H9 (cell line): ENCODE measurements around the gene MRPL36. TPM values are rescaled to one million over a fixed set of nuclear protein-coding genes. Genes with fewer than 3 reads are reported as not detected.

Source experiments
- DNase-seq: peaks from one replicate; pipeline ENCODE4 v3.0.0-alpha.2; 2017
- H2AFZ ChIP-seq: one replicate; pipeline ENCODE4 v1.6.1; 2013; ENCODE audit warnings: mild to moderate bottlenecking, low read length, control low read depth, moderate library complexity
- H2AK5ac ChIP-seq: 2 replicates; pipeline ENCODE4 v1.6.1; 2013; ENCODE audit warnings: low read length, control low read depth, mixed read lengths; ENCODE audit not compliant: insufficient read length
- H2BK120ac ChIP-seq: one replicate; pipeline ENCODE4 v1.6.1; 2013; ENCODE audit warnings: low read depth, mild to moderate bottlenecking, low read length, control low read depth, inconsistent platforms; ENCODE audit not compliant: poor library complexity, severe bottlenecking
- H2BK12ac ChIP-seq: 2 replicates; pipeline ENCODE4 v1.6.1; 2013; ENCODE audit warnings: low read length, control low read depth, mixed read lengths, low read depth; ENCODE audit not compliant: insufficient read length
- H2BK15ac ChIP-seq: 2 replicates; pipeline ENCODE4 v1.6.1; 2013; ENCODE audit warnings: low read depth, low read length, control low read depth
- H2BK20ac ChIP-seq: one replicate; pipeline ENCODE4 v1.6.1; 2013; ENCODE audit warnings: low read depth, mild to moderate bottlenecking, low read length, control low read depth, inconsistent platforms; ENCODE audit not compliant: poor library complexity, severe bottlenecking
- H2BK5ac ChIP-seq: 2 replicates; pipeline ENCODE4 v1.6.1; 2013; ENCODE audit warnings: low read length, control low read depth, mixed read lengths; ENCODE audit not compliant: insufficient read length
- H3K14ac ChIP-seq: 2 replicates; pipeline ENCODE4 v1.6.1; 2013; ENCODE audit warnings: low read length, control low read depth; ENCODE audit not compliant: insufficient read depth
- H3K18ac ChIP-seq: 2 replicates; pipeline ENCODE4 v1.6.1; 2013; ENCODE audit warnings: low read depth, mild to moderate bottlenecking, mixed read lengths, low read length, control low read depth; ENCODE audit not compliant: insufficient read length
- H3K23ac ChIP-seq: 2 replicates; pipeline ENCODE4 v1.6.1; 2013; ENCODE audit warnings: low read length, control low read depth, mixed read lengths, low read depth; ENCODE audit not compliant: insufficient read length
- H3K23me2 ChIP-seq: 2 replicates; pipeline ENCODE4 v1.6.1; 2013; ENCODE audit warnings: low read depth, mild to moderate bottlenecking, mixed read lengths, low read length, control low read depth; ENCODE audit not compliant: insufficient read length, poor library complexity, severe bottlenecking
- H3K27ac ChIP-seq: 2 replicates; pipeline ENCODE4 v1.5.1; 2013; ENCODE audit warnings: low read length, control low read depth, mixed read lengths, low read depth; ENCODE audit not compliant: insufficient read length
- H3K27me3 ChIP-seq: 2 replicates; pipeline ENCODE4 v1.6.1; 2013; ENCODE audit warnings: low read length, control low read depth, inconsistent platforms; ENCODE audit not compliant: insufficient read depth
- H3K4ac ChIP-seq: 2 replicates; pipeline ENCODE4 v1.6.1; 2013; ENCODE audit warnings: low read depth, mild to moderate bottlenecking, control low read depth, inconsistent platforms, low read length, moderate library complexity
- H3K4me1 ChIP-seq: 2 replicates; pipeline ENCODE4 v1.6.1; 2013; ENCODE audit warnings: low read length, control low read depth, inconsistent platforms; ENCODE audit not compliant: insufficient read depth
- H3K4me2 ChIP-seq: 2 replicates; pipeline ENCODE4 v1.6.1; 2013; ENCODE audit warnings: low read length, control low read depth, mixed read lengths; ENCODE audit not compliant: insufficient read length, insufficient read depth
- H3K56ac ChIP-seq: 2 replicates; pipeline ENCODE4 v1.6.1; 2013; ENCODE audit warnings: low read depth, mild to moderate bottlenecking, mixed read lengths, low read length, control low read depth; ENCODE audit not compliant: insufficient read length
- H3K79me1 ChIP-seq: 2 replicates; pipeline ENCODE4 v1.6.1; 2013; ENCODE audit warnings: low read depth, mild to moderate bottlenecking, moderate library complexity, low read length, control low read depth, inconsistent platforms; ENCODE audit not compliant: insufficient read depth, poor library complexity, severe bottlenecking
- H3K79me2 ChIP-seq: 2 replicates; pipeline ENCODE4 v1.6.1; 2013; ENCODE audit warnings: low read length, control low read depth, inconsistent platforms; ENCODE audit not compliant: insufficient read depth
- H3K9ac ChIP-seq: 2 replicates; pipeline ENCODE4 v1.6.1; 2013; ENCODE audit warnings: low read length, control low read depth, mixed read lengths; ENCODE audit not compliant: insufficient read length; ENCODE audit errors: extremely low read depth
- H3K9me3 ChIP-seq: one replicate; pipeline ENCODE4 v1.6.1; 2013; ENCODE audit warnings: low read depth, low read length, inconsistent platforms; ENCODE audit not compliant: control insufficient read depth
- H3T11ph ChIP-seq: one replicate; pipeline ENCODE4 v1.6.1; 2013; ENCODE audit warnings: mild to moderate bottlenecking, low read length, control low read depth, inconsistent platforms
- H4K20me1 ChIP-seq: one replicate; pipeline ENCODE4 v1.6.1; 2013; ENCODE audit not compliant: control insufficient read depth, insufficient read length, insufficient read depth
- H4K5ac ChIP-seq: 2 replicates; pipeline ENCODE4 v1.6.1; 2013; ENCODE audit warnings: low read depth, mild to moderate bottlenecking, mixed read lengths, low read length, control low read depth; ENCODE audit not compliant: insufficient read length
- H4K8ac ChIP-seq: replicated peaks from 2 replicates; pipeline ENCODE4 v1.6.1; 2013; ENCODE audit warnings: low read length, control low read depth, mixed read lengths, low read depth; ENCODE audit not compliant: insufficient read length
- H4K91ac ChIP-seq: 2 replicates; pipeline ENCODE4 v1.6.1; 2013; ENCODE audit warnings: low read depth, mild to moderate bottlenecking, moderate library complexity, mixed read lengths, low read length, control low read depth; ENCODE audit not compliant: insufficient read length
- H3K27ac Mint-ChIP-seq, 3 experiments: 2 replicates in 2 of 3; 3 replicates in 1 of 3; pipeline ENCODE4 v1.8.0; 2020 to 2021; ENCODE audit warnings: mixed read lengths in 3 of 3, mild to moderate bottlenecking in 1 of 3, moderate library complexity in 1 of 3
- H3K27me3 Mint-ChIP-seq: 2 replicates; pipeline ENCODE4 v1.8.0; 2021; ENCODE audit warnings: low read depth, mild to moderate bottlenecking, moderate library complexity, mixed read lengths
- H3K36me3 Mint-ChIP-seq, 3 experiments: 2 replicates in 2 of 3; 3 replicates in 1 of 3; pipeline ENCODE4 v1.8.0; 2020 to 2021; ENCODE audit warnings: low read depth in 3 of 3, mixed read lengths in 3 of 3; ENCODE audit not compliant: insufficient read depth in 1 of 3
- H3K4me1 Mint-ChIP-seq, 2 experiments: 2 replicates each; pipeline ENCODE4 v1.8.0; 2020; ENCODE audit warnings: mixed read lengths in 2 of 2
- H3K4me3 Mint-ChIP-seq, 2 experiments: 2 replicates in 1 of 2; 3 replicates in 1 of 2; pipeline ENCODE4 v1.8.0; 2020 to 2021; ENCODE audit warnings: mild to moderate bottlenecking in 2 of 2, mixed read lengths in 2 of 2, moderate library complexity in 1 of 2
- H3K9me3 Mint-ChIP-seq, 2 experiments: 2 replicates in 1 of 2; 3 replicates in 1 of 2; pipeline ENCODE4 v1.8.0; 2020; ENCODE audit warnings: mild to moderate bottlenecking in 2 of 2, mixed read lengths in 2 of 2, moderate library complexity in 1 of 2
- CTCF ChIP-seq: fragments of 200-600 bp; sonication (generic); conservative IDR thresholded peaks from 3 replicates; pipeline ENCODE4 v1.8.0; 2021; ENCODE audit warnings: antibody characterized with exemption, mild to moderate bottlenecking
- WGBS: extraction: QIAGEN DNeasy Blood & Tissue Kit; methylation state at CpG from one replicate; pipeline ENCODE4 v1.1.7; 2013; ENCODE audit warnings: missing lambda C conversion rate, low lambda C conversion rate, mixed read lengths; ENCODE audit not compliant: insufficient read length; ENCODE audit errors: extremely low coverage; 5-methylcytosine and 5-hydroxymethylcytosine counted together
- total RNA-seq: library from RNA; stranded (reverse); gene quantifications from 2 replicates; pipeline ENCODE4 v1.2.1, GENCODE V29; 2021

MRPL36 gene
- total RNA-seq, 1 experiment from 2014 or later = 67.3 TPM

- H4K5ac ChIP-seq = no peak overlapping the region
- no peak overlapping the region for H3K4ac ChIP-seq
- no peak overlapping the region for H2BK12ac ChIP-seq
- DNase-seq = peak; percentile 57
- H3K18ac ChIP-seq = no peak overlapping the region
- H3K27ac ChIP-seq = no peak overlapping the region
- no peaks in the 10 kb centered on the region for H4K20me1 ChIP-seq
- no peaks in the 10 kb centered on the region for H3K9me3 ChIP-seq
- no CpG with 5 or more reads among the region's 14 CpGs for WGBS
- Mint-ChIP-seq H3K9me3 (no peaks in the 10 kb centered on the region; a peak in 1 of 5 replicates), H3K27ac (peak overlapping the region in 1 of 3 experiments; percentile 85; a peak in 2 of 7 replicates), H3K4me3 (no peak overlapping the region), H3K4me1 (peaks cover 36 to 50% of the 10 kb centered on the region in 2 experiments), H3K36me3 (peaks cover 0 to 3% (median 2%) of the 10 kb centered on the region in 3 experiments; a peak in 2 of 7 replicates), H3K27me3 (peaks cover 14% of the 10 kb centered on the region)
- no peak overlapping the region for H3K4me2 ChIP-seq
- H4K91ac ChIP-seq = no peak overlapping the region
- no peak overlapping the region for H4K8ac ChIP-seq
- no peak overlapping the region for H3K14ac ChIP-seq
- no peak overlapping the region for H3K23ac ChIP-seq
- H2BK5ac ChIP-seq = no peak overlapping the region
- no peak overlapping the region for H2BK120ac ChIP-seq
- no peak overlapping the region for H2AK5ac ChIP-seq
- H3K79me1 ChIP-seq = no peaks in the 10 kb centered on the region
- H3K27me3 ChIP-seq = no peaks in the 10 kb centered on the region
- no peak for TF ChIP-seq CTCF
- no peaks in the 10 kb centered on the region for H3K4me1 ChIP-seq
- H2AFZ ChIP-seq = no peak overlapping the region
- H2BK20ac ChIP-seq = no peak overlapping the region
- no peak overlapping the region for H3K9ac ChIP-seq
- no peaks in the 10 kb centered on the region for H3K79me2 ChIP-seq
- H2BK15ac ChIP-seq = no peak overlapping the region
- no peaks in the 10 kb centered on the region for H3K23me2 ChIP-seq
- no peak overlapping the region for H3T11ph ChIP-seq
- H3K56ac ChIP-seq = no peak overlapping the region
Observed at GRCh38 chr5:1831677-1832313, 32.2 kb upstream of the MRPL36 start.
